Fibroblast of skin of left biceps (primary cell): ENCODE results near the gene HCAR1.
"Not testable (repeated sequence)": the region's sequence is repeated elsewhere in the genome, so short reads cannot be mapped to it uniquely, and the experiment has no call there.

Experiments
- DNase-seq, 2 experiments: peaks; one replicate each; pipeline ENCODE4 v3.0.0-alpha.2; 2013; ENCODE audit warnings: low read depth in 2 of 2

The HCAR1 gene

GRCh38 chr12:122721057-122721545 is 9.5 kb downstream of the HCAR1 start:
- DNase-seq: no peak

GRCh38 chr12:122716658-122717057 is 14.0 kb downstream of the HCAR1 start, which contains the start of gene HCAR3:
Gene HCAR3, minus strand, starts transcription at chr12:122716811. Its CDS starts 74 bp downstream, at chr12:122716737.
- not testable (repeated sequence) for DNase-seq

GRCh38 chr12:122715211-122715610 is 15.4 kb downstream of the HCAR1 start:
- not testable (repeated sequence) for DNase-seq

GRCh38 chr12:122713491-122714188 is 17.0 kb downstream of the HCAR1 start:
- not testable (repeated sequence) for DNase-seq

GRCh38 chr12:122711266-122711665 is 19.4 kb downstream of the HCAR1 start:
- not testable (repeated sequence) for DNase-seq

- not testable (repeated sequence) for DNase-seq
These were observed 20.3 kb downstream of the HCAR1 start for GRCh38 chr12:122710341-122710740.

- not testable (repeated sequence) for DNase-seq
These were observed 21.4 kb downstream of the HCAR1 start for GRCh38 chr12:122709287-122709686.

- DNase-seq: not testable (repeated sequence)
These were observed 26.8 kb downstream of the HCAR1 start for GRCh38 chr12:122703841-122704240.

GRCh38 chr12:122702890-122703611 is 27.6 kb downstream of the HCAR1 start, which contains the start of gene HCAR2:
Gene HCAR2, minus strand, starts transcription at chr12:122703357. Its CDS starts 74 bp downstream, at chr12:122703283.
- not testable (repeated sequence) for DNase-seq

- DNase-seq: not testable (repeated sequence)
These were observed 29.2 kb downstream of the HCAR1 start for GRCh38 chr12:122701481-122701880.

- DNase-seq: not testable (repeated sequence)
These were observed 30.5 kb downstream of the HCAR1 start for GRCh38 chr12:122700038-122700710.

- not testable (repeated sequence) for DNase-seq
These were observed 33.7 kb downstream of the HCAR1 start for GRCh38 chr12:122696922-122697321.

GRCh38 chr12:122691566-122691965 is 39.1 kb downstream of the HCAR1 start:
- DNase-seq: no peak

- DNase-seq: no peak
These were observed 42.4 kb downstream of the HCAR1 start for GRCh38 chr12:122688291-122688690.

GRCh38 chr12:122687086-122687485 is 43.6 kb downstream of the HCAR1 start:
- DNase-seq: no peak

GRCh38 chr12:122686538-122686937 is 44.1 kb downstream of the HCAR1 start:
- DNase-seq: no peak

GRCh38 chr12:122684297-122684813 is 46.3 kb downstream of the HCAR1 start:
- no peak for DNase-seq

- no peak for DNase-seq
These were observed 48.8 kb downstream of the HCAR1 start for GRCh38 chr12:122681814-122682213.

GRCh38 chr12:122680989-122681388 is 49.7 kb downstream of the HCAR1 start:
- not testable (repeated sequence) for DNase-seq

GRCh38 chr12:122676781-122677180 is 53.9 kb downstream of the HCAR1 start:
- not testable (repeated sequence) for DNase-seq
